Left renal cortex interstitium (tissue), 4 donors: ENCODE data around the gene LTBP4. TPM values are rescaled to one million over a fixed set of nuclear protein-coding genes. Genes with fewer than 3 reads are reported as not detected.
A peak's percentile ranks its signal among the peaks of the same experiment; 100 is the strongest.

Experiments used
- DNase-seq, 4 donors: peaks; one replicate each; pipeline ENCODE4 v3.0.0-alpha.2; 2013; ENCODE audit warnings: low read depth in 4 of 4, low spot score in 2 of 4, missing footprints in 1 of 4
- polyA plus RNA-seq, 4 donors: library from polyadenylated mRNA; unstranded; fragments of 120-200 nt; gene quantifications; one replicate each; pipeline ENCODE4 v1.2.1, GENCODE V29; 2013; ENCODE audit not compliant: insufficient read length in 4 of 4

LTBP4 gene
- polyA plus RNA-seq, 4 donors = 174 to 362 (median 282) TPM

GRCh38 chr19:40609561-40610395, 8.6 kb downstream of the LTBP4 start:
- DNase-seq = no peak

- no peak for DNase-seq
Measured at GRCh38 chr19:40610396-40611064, 9.4 kb downstream of the LTBP4 start.

GRCh38 chr19:40611096-40611495, 9.9 kb downstream of the LTBP4 start:
- no peak for DNase-seq

- no peak for DNase-seq
Measured at GRCh38 chr19:40611900-40612698, 10.9 kb downstream of the LTBP4 start.

GRCh38 chr19:40612831-40613689, 11.9 kb downstream of the LTBP4 start:
- DNase-seq = no peak

GRCh38 chr19:40613690-40614621, 12.8 kb downstream of the LTBP4 start:
- no peak for DNase-seq

GRCh38 chr19:40614622-40615411, 13.6 kb downstream of the LTBP4 start:
- DNase-seq = peak in 1 of 4 donors; percentile 80

- DNase-seq = no peak
Measured at GRCh38 chr19:40616178-40616577, 15.0 kb downstream of the LTBP4 start.

GRCh38 chr19:40616941-40617340, 15.8 kb downstream of the LTBP4 start:
- DNase-seq = no peak

GRCh38 chr19:40617961-40618360, 16.8 kb downstream of the LTBP4 start:
- no peak for DNase-seq

- no peak for DNase-seq
Measured at GRCh38 chr19:40619333-40620160, 18.4 kb downstream of the LTBP4 start.

GRCh38 chr19:40620161-40620485, 19.0 kb downstream of the LTBP4 start:
- no peak for DNase-seq

GRCh38 chr19:40621283-40621682, 20.1 kb downstream of the LTBP4 start:
- no peak for DNase-seq

GRCh38 chr19:40621966-40622772, 21.0 kb downstream of the LTBP4 start:
- DNase-seq = no peak

- DNase-seq = no peak
Measured at GRCh38 chr19:40622773-40623075, 21.6 kb downstream of the LTBP4 start.

- DNase-seq = no peak
Measured at GRCh38 chr19:40623403-40624251, 22.5 kb downstream of the LTBP4 start.
